ENCODE measurements around the gene AIM2.

The AIM2 gene

DNA sequence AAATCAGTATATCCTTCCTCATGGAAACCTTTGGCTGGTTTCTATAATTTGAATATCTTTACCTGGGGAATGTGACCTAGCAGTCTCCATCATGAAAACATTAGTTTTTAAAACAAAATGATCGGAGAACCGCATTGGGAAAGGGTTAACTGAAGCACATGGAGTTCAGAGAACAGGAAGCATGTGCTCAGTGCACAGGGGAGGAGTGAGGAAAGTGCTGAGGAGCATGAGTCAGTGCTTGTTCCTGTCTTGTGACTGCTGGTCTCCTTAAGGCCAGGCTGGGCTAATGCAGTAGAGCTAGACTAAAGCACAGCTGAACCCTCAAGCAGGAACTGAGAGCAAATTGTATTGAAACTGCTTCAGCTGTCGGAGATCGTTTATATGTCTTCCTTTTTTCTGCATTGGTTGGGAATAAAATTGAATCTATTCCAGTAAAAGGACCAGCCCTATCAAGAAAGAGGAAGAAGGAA lies 61.1 kb downstream of the AIM2 start:
- DNase-seq (ENCODE audit: low read depth in 2 of 2) = no peak

DNA sequence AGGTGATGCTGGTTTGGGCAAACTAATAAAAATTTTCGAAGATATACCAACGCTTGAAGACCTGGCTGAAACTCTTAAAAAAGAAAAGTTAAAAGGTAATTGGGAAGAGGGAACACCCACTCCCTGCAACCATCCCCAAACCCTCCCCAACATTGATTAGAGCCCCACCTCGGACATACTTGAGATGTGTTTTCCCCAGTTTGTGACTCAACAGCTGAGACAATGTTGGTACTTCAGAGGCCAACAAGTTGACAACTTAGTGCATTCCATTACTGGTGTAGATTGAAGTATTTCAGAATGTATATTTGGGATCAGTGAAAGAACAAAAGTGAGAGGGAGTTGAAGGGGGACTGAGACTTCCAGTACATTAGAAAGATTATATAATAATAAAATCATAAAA lies 61.7 kb downstream of the AIM2 start:
- no peak for DNase-seq (ENCODE audit: low read depth in 2 of 2)

DNA sequence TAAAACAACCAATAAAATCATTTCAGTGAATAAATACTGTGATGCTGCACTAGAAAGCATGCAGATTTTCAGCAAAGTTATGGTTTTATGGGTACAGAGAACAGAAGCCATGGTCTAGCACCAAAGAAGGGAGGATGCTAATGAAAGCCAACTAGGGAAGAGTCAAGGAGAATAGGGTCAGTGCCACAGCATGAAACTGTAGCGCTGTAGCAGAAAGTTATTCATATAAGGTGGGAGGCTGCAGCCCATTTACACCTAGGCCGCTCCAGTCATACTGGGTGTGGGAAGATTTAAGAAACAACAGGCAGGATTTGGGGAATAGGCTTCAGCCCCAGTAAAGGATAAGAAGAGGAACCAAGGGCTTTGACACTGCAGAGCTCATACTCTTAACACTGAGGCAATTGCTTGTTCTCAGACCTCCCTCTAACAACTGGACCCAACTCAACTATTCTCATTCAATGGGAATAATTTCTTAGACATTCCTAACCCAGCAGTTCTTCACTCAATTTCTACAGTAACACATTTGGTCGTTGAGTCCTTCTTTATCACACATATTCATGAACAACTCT lies 62.5 kb downstream of the AIM2 start:
- DNase-seq (ENCODE audit: low read depth in 2 of 2) = no peak

DNA sequence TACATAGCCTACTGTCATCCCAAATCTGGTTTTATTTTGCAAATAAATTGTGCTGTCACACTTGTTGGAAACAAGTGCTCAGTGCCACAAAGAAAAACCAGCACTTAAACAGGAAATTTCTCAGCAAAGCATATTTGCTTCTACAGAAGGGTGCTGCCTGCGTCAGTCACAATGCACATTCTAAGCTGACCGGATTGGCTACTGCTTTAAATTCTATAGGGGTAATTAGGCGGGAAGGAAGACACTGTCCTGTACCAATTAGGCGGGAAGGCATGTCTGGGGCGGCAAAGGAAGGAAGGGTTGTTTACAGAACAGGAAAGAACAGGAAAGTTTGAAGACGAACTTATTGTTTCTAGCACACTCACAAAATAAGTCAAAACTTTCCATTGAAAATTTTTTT lies 64.1 kb downstream of the AIM2 start:
- no peak for DNase-seq (ENCODE audit: low read depth in 2 of 2)

Data from fibroblast of skin of left quadriceps (primary cell).